Liver (tissue), 5 donors: ENCODE measurements around the gene SPRR4. TPM values are rescaled to one million over a fixed set of nuclear protein-coding genes. Genes with fewer than 3 reads are reported as not detected.

Experiments
- polyA plus RNA-seq, 2 donors: library from polyadenylated mRNA; stranded (reverse) in 1 of 2; unstranded in 1 of 2; fragments of 200-250 nt in 1 of 2; fragments of >200 nt in 1 of 2; fragmentation: Nextera tagmentation in 1 of 2; extraction: Ambion mirVana in 1 of 2; gene quantifications; one replicate each; pipeline versions ENCODE4 v1.2.1 to v1.2.3, GENCODE V29; 2013 to 2015
- small RNA-seq: library from RNA; depleted of rRNA; stranded (forward); fragments of <200 nt; gene quantifications from one replicate; pipeline ENCODE3, GENCODE V24; 2014
- total RNA-seq, 2 donors: library from RNA; depleted of rRNA; stranded (reverse); fragments of >200 nt; gene quantifications; one replicate each; pipeline ENCODE4 v1.2.3, GENCODE V29; 2014
- donor health status: healthy.
- donor health status: healthy.
- donor health status: healthy.

Gene SPRR4
- total and polyA plus RNA-seq, 4 donors, result not detected

Small RNA genes within 50 kb of the gene (small RNA-seq; reads per million reads assigned to genes)
- gene RF00322 (not detected), gene SPRR1A (not detected)

Other genes with a start within 250 kb of the SPRR4 start
- gene KPRP, start 212.6 kb upstream of the SPRR4 start, total RNA-seq, result not detected
- not detected for gene KPRP, start 212.6 kb upstream of the SPRR4 start, polyA plus RNA-seq
- gene LCE1F, start 195.5 kb upstream of the SPRR4 start, total RNA-seq, result not detected
- not detected for gene LCE1F, start 195.5 kb upstream of the SPRR4 start, polyA plus RNA-seq
- gene LCE1E, start 184.4 kb upstream of the SPRR4 start, total RNA-seq, result not detected
- gene LCE1E, start 184.4 kb upstream of the SPRR4 start, polyA plus RNA-seq, result not detected
- not detected for gene LCE1D, start 173.9 kb upstream of the SPRR4 start, total RNA-seq
- not detected for gene LCE1D, start 173.9 kb upstream of the SPRR4 start, polyA plus RNA-seq
- gene LCE1C, start 164.0 kb upstream of the SPRR4 start, total RNA-seq, result not detected
- not detected for gene LCE1C, start 164.0 kb upstream of the SPRR4 start, polyA plus RNA-seq
- not detected for gene LCE1B, start 158.7 kb upstream of the SPRR4 start, total RNA-seq
- not detected for gene LCE1B, start 158.7 kb upstream of the SPRR4 start, polyA plus RNA-seq
- not detected for gene LCE1A, start 143.2 kb upstream of the SPRR4 start, total RNA-seq
- not detected for gene LCE1A, start 143.2 kb upstream of the SPRR4 start, polyA plus RNA-seq
- gene LCE6A, start 127.8 kb upstream of the SPRR4 start, total RNA-seq, result not detected
- gene LCE6A, start 127.8 kb upstream of the SPRR4 start, polyA plus RNA-seq, result not detected
- gene LCE7A, start 110.7 kb upstream of the SPRR4 start, total RNA-seq, result not detected
- not detected for gene LCE7A, start 110.7 kb upstream of the SPRR4 start, polyA plus RNA-seq
- gene SMCP, start 92.3 kb upstream of the SPRR4 start, total RNA-seq, result not detected
- gene SMCP, start 92.3 kb upstream of the SPRR4 start, polyA plus RNA-seq, result not detected
- not detected for gene IVL, start 62.1 kb upstream of the SPRR4 start, total RNA-seq
- gene IVL, start 62.1 kb upstream of the SPRR4 start, polyA plus RNA-seq, result under 1 TPM in 1 of 2 donors, not detected in 1; 0.02 TPM
- gene SPRR5, start 23.4 kb upstream of the SPRR4 start, total RNA-seq, result not detected
- not detected for gene SPRR5, start 23.4 kb upstream of the SPRR4 start, polyA plus RNA-seq
- not detected for gene SPRR1A, start 13.4 kb downstream of the SPRR4 start, total RNA-seq
- not detected for gene SPRR1A, start 13.4 kb downstream of the SPRR4 start, polyA plus RNA-seq
- gene SPRR3, start 31.1 kb downstream of the SPRR4 start, total RNA-seq, result not detected
- gene SPRR3, start 31.1 kb downstream of the SPRR4 start, polyA plus RNA-seq, result under 1 TPM in 1 of 2 donors, not detected in 1; 0.61 TPM
- gene SPRR1B, start 60.6 kb downstream of the SPRR4 start, total RNA-seq, result not detected
- gene SPRR1B, start 60.6 kb downstream of the SPRR4 start, polyA plus RNA-seq, result not detected
- not detected for gene SPRR2D, start 70.5 kb downstream of the SPRR4 start, total RNA-seq
- gene SPRR2D, start 70.5 kb downstream of the SPRR4 start, polyA plus RNA-seq, result under 1 TPM in 1 of 2 donors, not detected in 1; 0.09 TPM
- not detected for gene SPRR2A, start 86.9 kb downstream of the SPRR4 start, total RNA-seq
- not detected for gene SPRR2A, start 86.9 kb downstream of the SPRR4 start, polyA plus RNA-seq
- gene SPRR2B, start 101.0 kb downstream of the SPRR4 start, total RNA-seq, result not detected
- gene SPRR2B, start 101.0 kb downstream of the SPRR4 start, polyA plus RNA-seq, result not detected
- gene SPRR2E, start 123.9 kb downstream of the SPRR4 start, total RNA-seq, result not detected
- not detected for gene SPRR2E, start 123.9 kb downstream of the SPRR4 start, polyA plus RNA-seq
- gene SPRR2F, start 142.9 kb downstream of the SPRR4 start, total RNA-seq, result not detected
- not detected for gene SPRR2F, start 142.9 kb downstream of the SPRR4 start, polyA plus RNA-seq
- gene SPRR2G, start 180.2 kb downstream of the SPRR4 start, total RNA-seq, result not detected
- not detected for gene SPRR2G, start 180.2 kb downstream of the SPRR4 start, polyA plus RNA-seq
- gene LELP1, start 232.8 kb downstream of the SPRR4 start, total RNA-seq, result not detected
- not detected for gene LELP1, start 232.8 kb downstream of the SPRR4 start, polyA plus RNA-seq
- not detected for gene PRR9, start 246.9 kb downstream of the SPRR4 start, total RNA-seq
- not detected for gene PRR9, start 246.9 kb downstream of the SPRR4 start, polyA plus RNA-seq